HG02642 (cell line): Measurements from ENCODE around the gene DLG1.

Source experiments
- ATAC-seq: cut with Tn5 transposase; IDR thresholded peaks from one replicate; pipeline ENCODE4 v1.9.1; 2021; ENCODE audit warnings: mild to moderate bottlenecking; ENCODE audit not compliant: unreplicated experiment, poor library complexity

DLG1 gene

DNA sequence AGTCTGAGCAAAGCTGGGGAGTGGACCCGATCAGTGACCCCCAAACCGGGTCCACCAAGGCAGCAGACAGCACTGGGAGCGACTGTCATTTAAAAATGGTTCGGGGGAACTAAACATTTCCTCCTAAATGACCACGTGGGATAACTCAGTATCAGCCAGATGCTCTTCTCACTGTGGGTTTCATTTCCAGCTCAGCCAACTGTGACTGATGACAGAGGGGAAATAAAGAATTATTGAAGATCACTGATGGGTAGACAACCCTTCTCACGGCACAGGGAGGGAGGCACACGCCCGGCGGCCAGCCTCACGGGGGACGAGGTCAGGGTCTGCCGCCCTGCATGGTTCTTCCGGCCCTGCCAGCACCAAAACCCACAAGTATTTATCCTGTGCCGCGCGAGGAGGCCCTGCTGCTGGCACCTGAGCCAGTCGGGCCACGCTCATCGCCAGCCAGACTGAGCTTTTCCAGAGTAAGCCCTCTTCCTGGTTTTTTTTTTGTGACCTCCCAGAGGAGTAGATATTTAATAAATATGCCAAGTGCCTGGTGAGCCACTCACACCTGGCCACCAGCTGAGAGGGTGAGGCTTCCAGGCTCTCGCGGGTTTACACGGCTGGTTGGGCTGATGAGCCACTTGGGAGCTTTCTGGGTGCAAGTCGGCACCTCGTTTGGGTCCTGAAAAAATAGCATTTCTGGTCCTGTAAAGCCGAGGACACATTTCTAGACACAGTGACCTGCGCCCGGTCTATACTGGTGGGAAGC is 275.0 kb downstream of the DLG1 start:
- peak; percentile 39 for ATAC-seq

DNA sequence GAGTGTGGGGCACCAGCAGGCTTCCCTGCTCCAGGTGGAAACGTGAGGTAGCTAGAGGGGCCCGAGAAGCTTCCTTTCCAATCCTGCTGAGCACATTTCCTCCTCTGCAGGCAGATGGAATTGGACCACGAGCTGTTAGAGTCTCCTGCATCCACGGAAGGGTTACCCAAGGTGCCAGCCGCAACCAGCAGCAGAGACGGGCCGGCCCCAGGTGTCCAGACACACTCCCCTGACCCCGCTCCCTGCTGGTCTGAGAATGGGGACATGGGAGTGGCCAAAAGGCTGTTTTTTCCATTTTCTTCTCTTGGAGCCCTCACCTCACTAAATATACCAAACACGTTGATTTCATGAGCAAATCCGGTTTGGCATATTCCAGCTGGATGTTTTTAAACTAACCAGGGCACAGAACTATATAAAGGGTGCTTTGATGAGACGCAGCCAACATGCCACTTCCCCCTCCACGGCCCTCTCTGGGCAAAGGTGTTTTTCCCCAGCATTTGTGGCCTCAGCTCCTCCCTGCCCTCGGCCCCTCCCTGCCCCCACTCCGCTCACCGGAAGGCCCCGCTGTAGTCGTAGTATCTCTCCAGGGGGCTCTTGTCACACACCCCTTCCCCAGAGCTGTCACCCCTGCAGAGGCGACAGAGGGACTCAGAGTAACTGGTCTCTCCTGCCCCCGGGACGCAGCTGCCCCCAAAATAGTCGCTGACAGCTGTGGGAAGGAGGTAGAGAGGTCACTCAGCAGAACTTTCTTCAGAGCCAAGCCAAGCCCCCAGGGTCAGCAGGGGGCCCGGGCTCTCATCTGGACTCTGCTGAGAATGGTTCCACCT is 275.8 kb downstream of the DLG1 start:
- peak; percentile 17 for ATAC-seq

DNA sequence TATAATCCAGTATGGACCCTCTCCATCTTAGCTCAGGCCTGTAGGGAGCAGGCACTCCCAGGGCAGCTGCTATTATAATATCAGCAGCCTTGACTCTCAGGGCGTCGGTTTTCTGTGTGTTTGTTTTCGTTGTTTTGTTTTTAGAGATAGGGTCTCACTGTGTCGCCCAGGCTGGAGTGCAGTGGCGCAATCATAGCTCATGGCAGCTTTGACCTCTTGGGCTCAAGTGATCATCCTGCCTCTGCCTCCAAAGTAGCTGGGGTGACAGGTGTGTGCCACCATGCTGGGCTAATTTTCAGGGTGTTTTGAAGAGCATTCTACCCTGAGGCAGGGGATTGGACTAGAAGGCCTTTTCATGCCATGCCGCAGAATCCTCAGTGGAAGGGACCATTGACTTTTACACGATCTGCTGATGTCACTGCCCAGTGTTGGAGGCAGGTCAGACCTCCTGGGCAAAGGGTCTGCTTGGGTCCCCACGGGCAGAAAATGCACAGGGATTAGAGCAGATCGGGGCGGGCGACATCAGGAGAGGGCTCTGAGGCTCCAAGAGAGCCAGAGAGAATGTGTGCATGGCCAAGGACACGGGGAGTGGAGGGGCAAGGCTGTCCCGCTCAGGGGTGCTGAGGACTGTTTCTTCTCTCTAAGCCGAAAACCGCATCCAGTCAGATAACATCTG is 276.5 kb downstream of the DLG1 start:
- no peak for ATAC-seq

DNA sequence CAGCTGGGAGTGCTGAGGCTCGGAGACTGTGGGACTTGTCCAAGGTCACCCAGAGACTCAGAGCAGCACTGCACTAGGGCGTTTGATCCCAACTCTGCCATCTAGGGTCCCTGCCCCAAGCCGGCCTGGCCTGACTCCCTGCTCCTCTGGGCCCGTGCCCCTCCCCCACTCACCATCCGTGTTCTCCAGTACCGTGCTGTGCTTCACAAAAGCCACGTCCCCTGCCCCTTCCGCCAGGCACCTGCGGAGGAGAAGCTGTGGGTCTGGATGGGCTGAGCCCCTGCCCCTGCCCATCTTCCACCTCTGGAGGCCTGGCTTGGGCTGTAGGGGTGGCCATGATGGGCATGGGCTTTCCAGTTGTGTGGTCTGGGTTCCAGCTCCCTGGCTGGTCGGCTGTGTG is 277.2 kb downstream of the DLG1 start:
- no peak for ATAC-seq

DNA sequence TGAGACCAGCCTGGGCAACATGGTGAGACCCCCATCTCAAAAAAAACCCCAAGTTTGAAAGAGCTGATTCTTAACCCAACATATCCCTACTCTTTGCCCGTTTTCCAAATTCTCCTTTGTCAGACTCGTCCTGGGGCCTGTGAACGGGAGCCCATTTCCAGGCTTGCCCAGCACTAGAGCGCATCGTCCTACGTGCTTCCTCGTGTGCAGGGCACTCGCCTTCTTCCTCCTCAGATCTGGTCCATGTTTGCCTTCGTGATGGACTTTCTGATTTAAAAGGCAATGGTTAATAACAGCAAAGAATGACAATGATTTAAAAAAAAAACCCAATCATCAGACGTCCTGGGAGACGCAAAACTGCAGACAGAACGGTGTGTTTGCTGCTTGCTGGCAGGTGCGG is 278.9 kb downstream of the DLG1 start:
- no peak for ATAC-seq

DNA sequence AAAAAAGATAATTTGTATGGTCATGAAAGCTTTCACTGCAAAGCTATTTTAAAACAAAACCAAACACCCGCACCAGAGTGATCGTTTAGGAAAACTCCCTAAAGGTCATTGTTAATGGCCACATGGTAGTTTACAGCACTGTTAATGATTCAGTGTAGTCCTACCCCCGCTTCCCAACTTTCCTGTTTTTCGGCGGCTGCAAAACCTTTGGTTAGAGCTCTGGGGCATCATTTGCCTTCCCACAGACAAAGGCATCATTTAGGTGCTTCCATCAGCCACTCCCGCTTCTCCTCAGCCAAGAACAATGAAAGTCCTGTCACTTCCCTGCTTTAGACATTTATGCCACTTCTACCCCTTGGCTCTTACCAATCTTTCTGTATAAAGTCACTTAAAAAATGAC is 279.4 kb downstream of the DLG1 start:
- ATAC-seq: no peak

DNA sequence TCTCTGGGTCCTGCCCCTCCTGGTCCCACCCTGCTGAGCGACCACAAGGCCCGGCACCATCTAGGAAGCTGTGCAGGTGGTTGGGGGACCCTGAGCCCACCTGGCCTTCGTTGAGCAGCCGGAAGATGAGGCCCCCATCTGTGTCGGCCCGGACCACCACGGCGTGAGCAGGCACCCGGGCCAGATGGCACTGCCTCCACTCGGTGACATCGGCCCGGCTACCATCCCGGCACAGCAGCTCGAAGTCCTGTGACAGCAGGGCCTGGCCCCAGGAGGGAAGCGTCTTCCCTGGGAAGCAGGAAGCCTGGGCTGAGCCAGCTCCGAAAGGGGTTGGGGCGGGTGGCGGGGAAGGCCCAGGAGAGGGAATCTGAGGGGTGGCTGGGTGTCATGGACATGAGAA is 281.4 kb downstream of the DLG1 start:
- no peak for ATAC-seq

DNA sequence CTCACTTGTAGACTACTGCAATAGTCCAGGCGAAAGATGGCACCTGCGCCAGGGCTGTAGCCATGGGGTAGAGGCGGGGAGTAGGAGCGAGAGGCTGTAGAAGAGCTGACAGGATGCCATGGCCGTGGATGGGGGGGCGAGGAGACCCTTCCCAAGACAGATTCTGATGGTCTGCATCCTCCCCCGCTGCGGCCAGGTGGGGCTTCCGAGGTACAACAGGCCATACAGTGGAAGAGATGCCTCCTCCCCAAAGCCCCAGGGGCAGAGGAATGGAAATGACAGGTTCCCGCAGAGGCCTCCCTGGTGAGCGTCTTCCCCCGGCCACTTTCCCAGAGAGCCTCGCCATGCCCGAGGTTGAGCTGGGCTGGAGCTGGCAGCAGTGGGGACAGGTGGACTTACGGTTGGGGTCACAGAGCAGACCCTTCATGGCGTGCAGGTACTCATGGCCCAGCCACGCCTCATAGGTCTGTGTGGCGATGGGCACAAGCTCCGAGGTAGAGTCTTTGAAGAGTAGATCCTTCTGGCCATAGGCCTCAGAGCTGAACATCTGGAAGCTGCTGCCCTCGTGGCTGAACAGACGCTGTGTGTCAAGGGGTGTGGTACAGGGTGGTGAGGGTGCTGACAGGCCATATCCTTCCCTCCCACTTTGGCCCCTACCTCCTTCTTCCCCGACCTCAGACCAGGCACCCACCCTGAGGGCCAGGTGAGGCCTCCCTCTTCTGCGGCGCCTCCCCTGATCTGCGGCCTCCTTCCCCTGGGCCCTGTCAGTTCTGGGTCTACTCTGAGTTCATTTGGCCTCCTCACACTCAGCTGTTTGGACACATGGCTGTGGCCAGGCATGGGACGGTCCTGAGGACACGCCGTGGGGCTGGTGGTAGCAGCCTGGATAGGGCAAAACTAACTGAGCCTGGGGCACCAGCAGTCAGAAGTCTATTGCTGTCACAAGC is 282.3 kb downstream of the DLG1 start:
- ATAC-seq: no peak

DNA sequence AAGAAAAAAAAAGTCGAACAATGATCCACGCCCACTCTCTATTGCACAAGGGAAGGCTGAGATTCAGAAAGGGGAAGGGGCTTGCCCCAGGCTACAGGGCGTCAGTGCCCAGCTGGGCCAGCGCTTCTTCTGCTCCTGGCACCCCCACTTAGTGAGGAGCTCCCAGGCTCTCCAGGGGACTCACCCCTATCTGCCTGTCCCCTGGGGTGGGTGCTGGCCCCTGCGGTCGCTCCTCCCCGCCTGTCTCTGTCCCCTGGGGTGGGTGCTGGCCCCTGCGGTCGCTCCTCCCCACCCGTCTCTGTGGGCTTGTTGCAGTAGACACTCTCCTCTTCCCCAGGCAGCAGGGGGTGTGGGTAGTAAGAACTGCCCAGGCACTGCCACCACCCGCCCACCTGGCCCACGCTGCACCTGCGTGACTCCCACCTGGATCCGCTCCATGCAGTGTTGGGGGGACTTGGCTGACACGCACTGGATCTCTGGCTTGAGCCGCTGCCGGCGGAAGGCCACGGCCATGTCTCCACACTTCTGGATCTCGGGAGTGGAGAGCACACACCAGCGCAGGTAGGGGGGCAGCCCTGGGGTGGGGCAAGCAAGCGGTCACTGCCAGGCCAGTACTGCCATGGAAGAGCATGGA is 283.4 kb downstream of the DLG1 start:
- no peak for ATAC-seq

DNA sequence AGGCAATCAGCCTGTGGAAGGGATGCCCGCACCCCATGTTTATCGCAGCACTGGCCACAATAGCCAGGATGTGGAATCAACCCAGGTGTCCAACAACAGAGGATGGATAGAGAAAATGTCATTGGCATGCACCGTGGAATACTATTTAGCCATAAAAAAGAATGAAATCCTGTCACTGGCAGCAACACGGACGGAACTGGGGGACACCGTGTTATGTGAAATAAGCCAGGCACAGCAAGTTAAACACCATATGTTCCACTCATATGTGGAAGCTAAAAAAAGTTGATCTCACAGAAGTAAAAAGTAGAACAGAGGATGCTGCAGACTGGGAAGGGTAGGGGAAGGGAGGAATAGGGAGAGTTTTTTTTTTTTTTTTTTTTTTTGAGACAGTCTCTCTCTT is 284.4 kb downstream of the DLG1 start:
- no peak for ATAC-seq

DNA sequence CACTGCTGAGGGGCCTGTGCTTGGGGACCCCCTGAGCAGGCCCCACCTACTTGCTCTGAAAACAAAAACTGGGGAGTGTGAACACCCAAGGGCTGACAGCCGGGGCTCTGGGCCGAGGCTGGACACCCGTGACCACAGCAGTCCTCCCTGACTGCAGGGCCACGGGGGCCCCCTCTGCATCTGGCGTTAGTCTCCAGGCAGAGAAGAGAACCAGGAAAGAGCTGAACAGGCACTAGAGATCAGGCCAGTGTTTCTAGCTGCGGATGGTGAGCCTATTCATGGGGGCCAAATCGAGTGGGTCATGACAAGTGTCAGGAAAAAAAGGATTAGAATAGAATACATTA is 285.9 kb downstream of the DLG1 start:
- ATAC-seq: no peak

DNA sequence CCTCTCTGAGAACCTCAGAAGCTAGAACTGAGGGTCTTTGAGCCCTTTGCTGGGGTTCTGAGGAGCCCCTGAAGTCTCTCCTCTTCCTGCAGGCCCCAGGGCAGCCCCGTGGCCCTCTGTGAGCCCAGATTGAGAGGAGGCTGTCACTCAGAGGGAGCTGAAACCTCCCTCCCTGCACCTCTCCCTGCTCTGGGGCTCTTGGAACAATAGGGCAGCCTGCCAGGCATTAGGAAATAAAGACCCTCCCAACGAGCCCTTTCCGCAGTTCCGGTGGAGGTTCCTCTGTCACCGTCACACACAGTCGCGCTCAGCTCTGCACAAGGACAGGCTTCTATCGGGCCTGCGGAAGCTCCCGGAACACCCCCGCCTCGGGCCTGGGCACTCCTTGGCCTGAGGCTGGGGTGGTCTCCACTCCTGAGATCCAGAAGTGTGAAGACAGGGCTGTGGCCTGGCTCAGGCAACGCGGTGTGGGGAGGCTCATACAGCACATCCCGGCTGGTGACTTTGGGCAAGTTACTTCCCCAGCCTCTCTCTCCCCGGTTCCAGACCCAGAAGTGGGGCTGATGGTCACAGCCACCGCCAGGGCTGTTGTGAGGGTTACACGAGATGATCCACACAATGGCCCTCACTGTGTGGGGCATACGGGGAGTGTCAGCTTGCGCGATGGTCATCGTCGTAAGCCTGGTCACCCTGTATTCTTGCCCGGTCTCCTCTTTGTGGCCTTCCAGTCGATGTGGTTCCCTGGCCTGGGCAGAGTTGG is 286.5 kb downstream of the DLG1 start:
- ATAC-seq: no peak

DNA sequence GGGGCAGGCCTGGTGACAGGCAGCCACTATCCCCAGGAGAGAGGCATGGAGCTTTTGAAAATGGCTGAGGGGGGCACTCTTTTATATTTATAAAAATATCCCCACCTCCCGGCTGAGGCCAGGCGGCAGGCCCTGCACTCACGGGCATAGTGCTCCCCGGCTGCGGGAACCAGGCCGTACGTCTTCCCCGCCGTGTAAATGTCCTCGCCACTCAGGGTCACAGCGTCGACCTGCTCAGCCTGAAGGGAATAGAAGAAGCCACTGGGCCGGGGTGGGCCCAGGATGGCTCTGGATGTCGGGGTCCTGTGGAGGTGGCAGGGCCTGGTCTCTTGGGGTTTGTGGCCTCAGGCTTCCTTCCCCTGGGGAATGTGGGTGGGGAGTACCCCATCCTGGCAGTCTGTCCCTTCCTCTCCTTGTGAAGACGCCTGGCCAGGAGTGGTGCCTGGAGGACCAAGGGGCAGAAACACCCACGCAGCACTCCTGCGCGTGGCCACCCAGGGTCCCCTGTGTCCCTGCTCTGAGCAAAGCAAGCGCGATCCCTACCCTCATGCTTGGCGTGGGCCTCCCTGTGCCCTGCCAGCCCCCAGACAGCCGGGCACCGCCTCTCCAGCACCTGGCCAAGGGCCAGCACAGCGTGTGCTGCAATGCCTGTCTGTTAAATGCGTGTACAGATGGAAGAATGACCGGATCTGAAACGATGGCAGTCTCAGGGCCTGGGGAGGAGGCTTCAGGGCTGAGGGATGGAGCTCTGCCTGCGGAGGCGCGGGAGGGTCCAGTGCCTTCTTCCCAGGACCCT is 287.7 kb downstream of the DLG1 start:
- ATAC-seq: no peak

DNA sequence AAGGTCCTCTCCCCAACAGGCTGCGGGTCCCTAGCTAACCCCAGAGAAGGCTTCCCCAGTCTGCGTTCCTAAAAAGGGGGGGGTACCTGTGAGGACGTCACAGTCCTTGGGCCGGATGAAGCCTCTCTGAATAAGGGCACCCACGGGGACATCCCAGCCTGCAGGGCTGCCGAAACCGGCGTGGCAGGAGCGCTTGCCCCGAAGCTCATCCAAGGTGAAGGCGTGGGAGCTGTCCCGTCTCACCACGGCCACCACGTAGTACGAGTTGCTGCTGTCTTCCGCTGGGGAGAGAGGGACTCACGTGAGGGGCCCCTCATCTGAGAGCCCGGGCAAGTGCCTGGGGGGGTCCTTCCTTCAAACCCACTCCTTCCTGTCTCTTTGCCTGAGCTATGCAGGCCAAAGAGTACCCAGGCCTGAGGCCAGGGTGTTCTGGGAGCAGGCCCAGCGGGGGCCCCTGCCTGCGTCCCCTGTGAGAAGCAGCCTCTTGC is 288.8 kb downstream of the DLG1 start:
- no peak for ATAC-seq

DNA sequence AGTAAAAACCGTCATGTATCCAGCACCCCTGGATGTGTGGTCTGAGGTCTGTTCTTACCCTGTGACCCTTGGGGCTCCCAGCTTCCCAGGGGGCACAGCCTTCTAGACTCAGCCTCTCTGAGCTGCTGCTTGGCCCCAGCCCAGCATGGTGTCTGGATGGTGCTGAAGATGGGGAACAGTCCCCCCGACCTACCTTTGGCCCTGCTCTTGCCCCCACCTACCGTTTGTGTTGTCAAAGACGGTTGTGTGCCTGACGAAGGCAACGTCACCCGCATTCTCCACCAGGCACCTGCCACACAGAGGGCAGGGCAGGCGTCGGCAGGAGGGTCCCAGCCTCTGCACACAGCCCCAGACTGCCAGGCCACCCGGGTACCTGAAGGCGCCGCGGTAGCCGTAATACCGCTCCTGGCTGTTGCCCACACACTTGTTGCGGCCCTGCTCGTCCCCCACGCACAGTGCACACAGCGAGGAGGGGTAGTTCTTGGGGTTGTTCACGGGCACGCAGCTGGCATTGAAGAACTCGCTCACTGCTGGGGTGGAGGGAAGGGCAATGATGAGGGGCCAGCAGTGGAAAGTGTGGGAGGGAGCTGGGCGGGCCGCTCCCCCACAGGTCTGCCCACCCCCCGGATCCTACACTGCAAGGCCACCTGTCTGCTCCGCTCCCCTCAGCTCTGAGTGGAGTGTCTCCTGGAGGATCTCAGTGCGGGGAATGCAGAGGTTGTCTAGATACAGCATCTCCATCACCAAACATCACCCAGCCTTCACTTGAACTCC is 289.8 kb downstream of the DLG1 start:
- ATAC-seq: no peak

DNA sequence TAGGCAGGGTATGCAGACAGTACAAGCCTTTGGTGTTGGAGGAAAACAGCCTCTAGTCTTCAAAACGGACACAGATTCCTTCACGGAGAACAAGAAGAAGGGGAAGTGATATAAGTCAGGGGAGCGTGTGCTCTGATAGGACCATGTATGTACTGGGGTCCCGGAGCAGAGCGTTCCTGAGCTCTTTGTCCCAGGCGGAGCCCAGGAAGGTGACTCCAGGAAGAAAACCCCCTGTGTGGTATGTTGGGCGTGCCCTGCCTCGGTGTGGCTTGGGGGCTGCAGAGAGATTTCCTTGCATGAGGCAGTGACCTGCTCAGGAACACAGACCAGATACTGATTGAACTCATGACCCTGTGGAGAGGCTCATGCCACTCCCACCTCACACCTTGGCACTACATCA is 290.5 kb downstream of the DLG1 start:
- ATAC-seq: no peak

DNA sequence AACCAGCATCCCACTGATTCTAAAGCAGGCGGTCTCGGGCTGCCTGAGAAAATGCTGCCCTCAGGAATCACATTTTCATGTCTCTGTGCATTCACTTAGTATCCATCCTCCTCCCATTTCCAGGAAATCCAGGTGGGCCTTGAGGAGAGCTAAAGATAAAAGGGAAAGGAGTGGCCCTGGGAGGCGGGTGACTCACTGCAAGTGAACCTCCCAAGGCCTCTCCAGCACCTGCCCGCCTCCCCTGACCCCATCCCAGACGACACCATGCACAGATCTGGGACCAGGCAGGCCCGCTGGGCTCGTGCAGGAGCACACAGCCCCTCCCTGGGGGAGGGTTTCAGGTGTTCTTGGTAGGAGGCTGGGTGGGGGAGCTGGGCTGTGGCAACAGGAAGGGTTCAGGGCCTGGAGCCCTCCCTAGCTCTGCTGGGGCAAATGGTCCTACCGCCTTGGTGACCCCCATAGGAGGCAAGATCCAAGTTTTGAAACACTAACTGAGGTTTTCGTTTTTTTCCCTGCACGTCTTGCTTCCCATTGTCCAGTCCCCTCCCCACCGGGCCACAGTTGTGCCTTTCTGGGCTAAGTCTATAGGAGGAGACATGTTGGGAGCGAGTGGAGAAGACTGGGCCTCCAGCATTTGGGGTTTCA is 291.0 kb downstream of the DLG1 start:
- no peak for ATAC-seq
